ENCODE results near the gene JMJD1C. TPM values are rescaled to one million over a fixed set of nuclear protein-coding genes. Genes with fewer than 3 reads are reported as not detected.
"Not testable (repeated sequence)": the region's sequence is repeated elsewhere in the genome, so short reads cannot be mapped to it uniquely, and the experiment has no call there.

Gene JMJD1C
- polyA plus RNA-seq, 1 donor: 79.5 TPM

DNA sequence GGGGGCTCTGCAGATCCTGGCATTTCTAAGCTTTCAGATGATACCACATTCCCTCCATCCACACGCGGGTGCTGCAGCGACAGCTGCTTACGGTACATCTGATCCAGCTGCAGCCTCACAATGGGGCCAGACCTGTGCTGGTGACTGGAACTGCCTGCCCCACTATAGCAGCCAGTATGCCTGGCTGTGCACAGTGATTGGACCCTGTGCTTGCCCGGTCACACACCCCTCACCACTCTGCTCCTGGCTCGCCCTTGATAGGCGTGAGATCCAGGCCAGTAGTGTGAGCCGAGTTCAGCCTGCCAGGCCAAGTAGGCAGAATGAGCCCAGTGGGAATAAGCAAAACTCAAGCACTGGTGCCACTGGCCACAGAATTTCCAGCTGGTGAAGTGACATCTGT lies 167.8 kb downstream of the JMJD1C start:
- DNase-seq (ENCODE audit: low read depth): no peak

DNA sequence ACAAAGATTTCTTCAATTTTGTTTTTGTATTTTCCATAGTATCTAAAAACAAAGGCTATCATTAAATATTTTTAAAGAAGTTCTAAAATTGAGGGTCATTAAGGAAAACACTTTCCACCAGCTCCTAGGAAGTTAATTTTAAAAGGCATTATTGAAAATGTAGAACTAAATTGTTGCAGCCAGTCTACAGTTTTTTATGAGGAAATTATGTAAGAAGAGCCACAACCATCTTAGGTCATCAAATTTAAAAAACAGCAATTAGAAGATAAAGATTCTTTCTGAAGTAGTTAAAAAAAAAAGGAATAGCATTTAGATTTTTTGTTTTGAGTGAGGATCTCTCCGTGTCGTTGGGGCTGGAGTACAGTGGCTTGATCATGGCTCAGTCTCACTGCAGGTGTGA lies 171.0 kb downstream of the JMJD1C start:
- DNase-seq (ENCODE audit: low read depth): no peak

DNA sequence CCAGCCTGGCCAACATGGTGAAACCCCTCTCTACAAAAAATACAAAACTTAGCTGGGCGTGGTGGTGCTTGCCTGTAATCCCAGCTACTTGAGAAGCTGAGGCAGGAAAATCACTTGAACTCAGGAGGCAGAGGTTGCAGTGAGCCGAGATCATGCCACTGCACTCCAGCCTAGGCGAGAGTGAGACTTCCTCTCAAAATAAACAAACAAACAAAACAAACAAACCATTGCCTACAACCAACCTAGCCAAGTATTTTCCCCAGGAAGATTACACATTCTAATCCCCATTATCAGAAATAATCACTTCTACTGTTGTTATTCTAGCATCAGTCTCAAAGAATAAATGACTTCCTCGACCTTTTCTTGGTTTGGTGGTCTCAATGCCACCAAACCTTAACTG lies 172.9 kb downstream of the JMJD1C start:
- DNase-seq (ENCODE audit: low read depth): not testable (repeated sequence)

DNA sequence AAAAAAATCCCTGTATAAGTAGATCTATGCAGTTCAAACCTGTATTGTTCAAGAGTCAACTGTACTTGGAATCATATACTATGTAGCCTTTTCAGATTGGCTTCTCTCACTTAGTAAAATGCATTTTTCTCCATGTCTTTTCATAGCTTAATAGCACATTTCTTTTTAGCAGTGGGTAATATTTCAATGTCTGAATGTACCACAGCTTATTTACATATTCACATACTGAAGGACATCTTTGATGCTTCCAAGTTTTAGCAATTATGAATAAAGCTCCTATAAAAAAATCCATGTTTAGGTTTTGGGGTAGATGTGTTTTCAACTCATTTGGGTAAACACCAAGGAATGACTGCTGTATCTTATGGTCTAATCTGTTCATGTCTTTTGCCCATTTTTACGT lies 177.6 kb downstream of the JMJD1C start:
- no peak for DNase-seq (ENCODE audit: low read depth)

DNA sequence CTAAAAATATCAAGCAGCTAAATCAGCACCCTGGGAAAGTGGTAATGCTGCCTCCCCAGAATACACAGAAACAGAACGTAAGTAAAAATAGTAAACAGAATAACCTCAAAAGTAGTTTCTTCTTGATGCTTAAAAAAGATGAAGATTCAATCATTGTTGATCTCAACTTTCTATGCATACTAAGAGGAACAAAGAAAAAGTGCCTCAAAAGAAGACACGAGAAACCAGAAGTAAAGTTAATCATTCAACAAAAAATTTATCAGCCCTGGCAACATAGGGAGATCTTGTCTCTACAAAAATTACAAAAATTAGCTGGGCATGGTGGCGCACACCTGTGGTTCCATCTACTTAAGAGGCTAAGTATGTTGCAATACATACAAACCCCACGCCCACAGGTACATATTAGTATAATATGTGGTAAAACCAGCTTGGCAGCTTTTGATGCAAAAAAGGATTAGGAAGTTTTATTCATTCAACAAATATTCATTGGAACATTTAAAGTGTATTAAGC lies 179.0 kb downstream of the JMJD1C start:
- DNase-seq (ENCODE audit: low read depth): no peak

DNA sequence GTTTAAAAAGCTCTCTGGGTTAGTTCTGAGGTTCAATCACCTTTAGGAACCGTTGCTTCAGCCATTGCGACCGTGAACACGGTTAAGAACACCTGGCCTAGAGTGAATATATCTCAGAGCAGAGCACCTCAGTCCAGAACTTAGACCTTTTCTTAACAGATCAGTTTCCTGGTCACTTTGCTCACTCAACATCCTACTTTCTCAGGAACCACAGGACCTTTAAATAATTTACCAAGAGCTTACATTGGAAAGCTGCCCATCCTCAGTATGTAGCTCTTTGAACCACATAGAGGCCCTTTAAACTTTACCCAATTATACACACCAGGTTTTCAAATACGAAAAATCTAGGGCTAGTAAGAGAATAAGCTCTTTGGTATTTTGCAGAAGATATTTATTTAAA lies 179.4 kb downstream of the JMJD1C start:
- DNase-seq (ENCODE audit: low read depth): no peak

DNA sequence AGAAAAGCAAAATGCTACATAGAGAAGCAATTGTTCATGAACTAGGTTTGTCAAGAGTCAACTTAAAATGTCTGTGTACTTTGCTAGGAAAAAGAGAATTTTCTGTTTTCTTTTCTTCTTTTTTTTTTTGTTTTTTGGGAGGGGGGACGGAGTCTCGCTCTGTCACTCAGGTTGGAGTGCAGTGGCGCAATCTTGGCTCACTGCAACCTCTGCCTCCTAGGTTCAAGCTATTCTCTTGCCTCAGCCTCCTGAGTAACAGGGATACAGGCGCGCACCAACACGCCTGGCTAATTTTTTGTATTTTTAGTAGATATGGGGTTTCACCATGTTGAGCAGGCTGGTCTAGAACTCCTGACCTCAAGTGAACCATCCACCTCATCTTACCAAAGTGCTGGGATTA lies 181.9 kb downstream of the JMJD1C start:
- DNase-seq (ENCODE audit: low read depth): not testable (repeated sequence)

DNA sequence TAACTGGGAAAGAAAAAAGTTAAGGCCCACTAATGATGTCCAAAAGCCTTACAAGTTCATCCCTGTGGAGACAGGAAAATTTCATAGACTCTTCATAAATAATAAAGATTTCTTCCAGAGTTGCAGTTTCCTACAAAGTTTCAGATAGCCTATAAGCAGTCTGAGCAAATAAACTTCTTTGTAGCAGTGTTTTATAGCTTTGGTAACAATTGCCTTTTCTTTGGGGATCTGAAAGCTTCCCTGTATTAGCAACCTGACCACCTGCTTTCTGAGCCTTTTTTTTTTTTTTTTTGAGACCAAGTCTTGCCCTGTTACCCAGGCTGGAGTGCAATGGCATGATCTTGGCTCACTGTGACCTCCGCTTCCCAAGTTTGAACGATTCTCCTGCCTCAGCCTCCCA lies 182.7 kb downstream of the JMJD1C start:
- no peak for DNase-seq (ENCODE audit: low read depth)

DNA sequence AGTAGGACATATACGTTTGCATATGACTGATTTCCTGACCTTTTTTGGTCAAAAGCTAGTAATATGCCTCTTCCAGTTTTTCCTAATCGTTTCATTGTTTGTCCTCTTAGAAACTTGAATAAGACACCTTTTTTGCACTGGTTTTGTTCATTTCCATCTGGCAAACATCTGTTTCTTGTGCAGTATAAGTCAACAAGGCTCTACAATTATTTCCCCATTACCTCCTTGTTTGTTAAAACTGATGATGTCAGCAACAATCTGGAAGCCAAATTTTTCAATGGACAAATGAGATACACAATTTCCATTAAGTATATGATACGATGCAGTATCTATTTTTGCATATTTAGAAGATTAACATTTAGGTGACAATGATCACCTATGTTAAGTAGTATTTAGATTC lies 183.8 kb downstream of the JMJD1C start:
- DNase-seq (ENCODE audit: low read depth): no peak

DNA sequence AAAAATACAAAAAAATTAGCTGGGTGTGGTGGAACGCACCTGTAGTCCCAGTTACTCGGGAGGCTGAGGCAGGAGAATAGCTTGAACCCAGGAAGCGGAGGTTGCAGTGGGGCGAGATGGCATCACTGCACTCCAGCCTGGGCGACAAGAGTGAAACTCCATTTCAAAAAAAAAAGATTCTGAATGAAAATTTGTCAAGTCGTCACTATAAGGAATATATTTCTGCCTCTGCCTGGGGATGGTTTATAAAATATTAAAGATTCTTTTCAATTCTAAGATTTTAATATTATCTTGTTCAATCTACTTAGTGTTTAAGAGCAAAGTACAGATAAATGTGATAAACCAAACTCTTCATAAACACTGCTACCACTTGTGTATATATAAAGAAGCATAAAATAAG lies 185.4 kb downstream of the JMJD1C start:
- no peak for DNase-seq (ENCODE audit: low read depth)

DNA sequence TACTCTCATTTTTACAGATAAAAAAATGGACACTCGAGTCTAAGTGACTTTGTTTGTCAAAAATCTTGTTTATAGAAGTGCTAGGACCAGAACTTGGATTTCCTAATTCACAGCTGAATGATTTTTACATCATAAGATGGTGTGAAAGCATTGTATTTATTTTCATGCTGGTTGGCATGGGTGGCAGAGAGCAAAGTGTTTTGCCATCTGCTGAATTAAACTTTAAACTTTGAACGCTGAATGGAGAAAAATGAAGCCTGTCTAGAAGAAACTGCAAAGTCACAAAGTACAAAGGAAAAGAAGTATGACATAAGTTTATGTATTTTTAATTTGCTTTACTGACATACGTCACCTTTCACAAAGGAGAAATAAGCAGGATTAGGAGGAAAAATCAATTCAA lies 190.7 kb downstream of the JMJD1C start:
- DNase-seq (ENCODE audit: low read depth): no peak

DNA sequence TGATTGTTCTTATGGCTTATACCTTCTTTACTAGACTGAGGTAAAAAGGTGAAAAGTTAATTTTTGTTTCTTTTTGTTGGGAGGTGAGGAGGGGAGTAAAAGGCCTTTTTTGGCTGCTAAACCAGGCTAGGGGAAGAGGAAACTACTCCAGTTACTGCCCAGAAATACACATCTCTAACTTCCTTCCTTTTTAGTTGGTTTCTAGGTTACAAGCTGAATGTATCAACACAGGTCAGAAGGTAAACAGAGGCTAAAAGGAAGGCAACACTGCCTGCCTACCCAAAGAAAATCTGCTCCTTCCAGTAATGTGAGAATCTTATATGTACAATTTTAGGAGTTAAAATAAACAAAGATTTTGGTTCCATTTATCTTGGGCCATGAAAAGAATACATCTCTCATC lies 192.2 kb downstream of the JMJD1C start:
- DNase-seq (ENCODE audit: low read depth): no peak

DNA sequence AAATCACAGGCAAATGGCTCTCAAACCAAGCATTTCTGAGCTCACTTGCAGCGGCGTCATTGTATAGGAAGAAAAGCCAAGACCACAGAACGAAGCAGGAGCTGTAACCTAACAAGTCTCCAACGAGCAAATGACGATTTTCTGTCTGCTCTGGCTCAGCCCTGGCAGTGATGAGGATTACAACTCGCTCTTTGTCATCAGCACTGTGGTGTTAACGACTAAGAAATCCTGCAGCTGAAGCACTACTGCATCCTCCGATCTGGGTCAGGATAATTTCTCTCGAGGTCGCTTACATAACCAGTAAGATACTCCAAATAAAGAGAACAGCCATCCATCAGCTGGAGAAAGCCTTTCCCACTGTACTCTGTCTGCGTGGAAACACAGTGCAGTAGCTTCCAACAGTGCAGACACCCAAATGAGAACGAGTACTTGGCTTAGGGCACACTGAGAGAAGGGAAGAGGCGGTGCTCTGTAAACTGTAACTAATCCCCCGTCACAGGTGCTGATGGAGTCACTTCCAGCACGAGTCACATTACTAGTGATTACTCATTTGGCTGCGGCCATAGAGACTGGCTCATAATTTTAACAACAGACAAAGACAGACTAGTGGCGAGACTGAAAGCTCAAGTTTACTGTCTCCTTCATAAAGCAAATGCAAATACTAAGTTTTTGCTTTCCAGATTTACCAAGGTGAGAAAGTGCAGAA lies 196.8 kb downstream of the JMJD1C start:
- DNase-seq (ENCODE audit: low read depth): peak; percentile 96

DNA sequence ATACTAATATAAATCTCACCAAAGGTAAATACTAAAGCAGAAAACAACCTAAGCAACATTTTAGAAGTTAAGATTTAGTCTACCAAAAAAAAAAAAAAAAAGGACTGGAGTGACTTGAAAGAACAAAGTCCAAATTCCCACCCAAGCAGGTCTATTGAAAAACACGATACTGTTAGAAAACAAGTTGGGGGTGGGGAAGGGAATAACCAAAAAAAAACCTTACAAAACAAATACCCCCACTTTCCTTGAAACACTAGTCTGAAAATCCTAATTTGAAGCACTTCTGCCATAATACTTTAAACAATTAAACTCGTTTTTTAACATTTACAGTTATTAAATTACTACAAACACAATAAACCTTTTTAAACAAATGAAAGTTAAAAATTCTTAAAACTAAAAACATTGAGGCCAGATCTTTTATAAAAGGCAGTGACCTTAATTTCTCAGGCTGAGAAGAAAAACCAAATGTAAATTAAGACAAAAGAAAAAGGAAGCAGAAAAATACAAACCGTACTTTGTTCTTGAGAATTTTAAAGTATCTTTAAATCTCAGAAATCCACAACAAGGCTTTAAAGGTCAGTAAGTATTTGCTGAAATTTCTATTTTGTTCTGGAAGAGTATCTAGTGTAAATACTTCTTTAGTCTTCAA lies 197.5 kb downstream of the JMJD1C start:
- no peak for DNase-seq (ENCODE audit: low read depth)

DNA sequence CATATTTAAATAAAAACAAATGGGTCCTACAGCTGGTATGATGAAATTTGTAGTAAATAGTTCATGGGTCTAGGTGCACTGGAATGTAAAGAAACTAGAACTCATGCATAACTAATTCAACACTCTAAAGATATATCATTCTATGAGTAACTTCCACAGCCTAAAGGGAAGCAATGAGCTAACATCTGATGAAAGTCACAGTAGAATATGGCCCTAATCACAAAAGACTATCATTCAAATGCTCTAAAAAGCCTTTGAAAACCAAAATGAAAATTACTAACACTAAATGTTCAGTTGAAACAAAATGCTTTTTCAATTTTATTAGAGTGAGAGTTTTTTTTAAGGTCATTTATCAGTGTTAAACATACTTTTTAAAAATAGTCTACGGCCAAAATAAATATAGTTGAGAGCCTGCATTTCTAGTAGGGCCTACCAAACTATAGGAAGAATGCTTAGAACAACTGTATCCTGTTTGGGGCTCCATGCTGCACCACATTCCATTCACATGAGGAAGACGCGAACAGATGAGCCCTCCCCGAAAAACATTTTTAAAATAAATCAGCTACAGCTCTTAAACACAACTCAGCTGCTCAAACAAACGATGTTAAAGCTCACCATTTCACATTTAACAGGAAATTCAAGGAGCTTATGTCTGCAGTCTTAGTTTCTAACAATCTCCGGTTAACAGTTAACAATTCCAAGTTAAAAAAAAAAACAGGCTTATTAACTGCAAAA lies 198.2 kb downstream of the JMJD1C start:
- DNase-seq (ENCODE audit: low read depth): no peak

DNA sequence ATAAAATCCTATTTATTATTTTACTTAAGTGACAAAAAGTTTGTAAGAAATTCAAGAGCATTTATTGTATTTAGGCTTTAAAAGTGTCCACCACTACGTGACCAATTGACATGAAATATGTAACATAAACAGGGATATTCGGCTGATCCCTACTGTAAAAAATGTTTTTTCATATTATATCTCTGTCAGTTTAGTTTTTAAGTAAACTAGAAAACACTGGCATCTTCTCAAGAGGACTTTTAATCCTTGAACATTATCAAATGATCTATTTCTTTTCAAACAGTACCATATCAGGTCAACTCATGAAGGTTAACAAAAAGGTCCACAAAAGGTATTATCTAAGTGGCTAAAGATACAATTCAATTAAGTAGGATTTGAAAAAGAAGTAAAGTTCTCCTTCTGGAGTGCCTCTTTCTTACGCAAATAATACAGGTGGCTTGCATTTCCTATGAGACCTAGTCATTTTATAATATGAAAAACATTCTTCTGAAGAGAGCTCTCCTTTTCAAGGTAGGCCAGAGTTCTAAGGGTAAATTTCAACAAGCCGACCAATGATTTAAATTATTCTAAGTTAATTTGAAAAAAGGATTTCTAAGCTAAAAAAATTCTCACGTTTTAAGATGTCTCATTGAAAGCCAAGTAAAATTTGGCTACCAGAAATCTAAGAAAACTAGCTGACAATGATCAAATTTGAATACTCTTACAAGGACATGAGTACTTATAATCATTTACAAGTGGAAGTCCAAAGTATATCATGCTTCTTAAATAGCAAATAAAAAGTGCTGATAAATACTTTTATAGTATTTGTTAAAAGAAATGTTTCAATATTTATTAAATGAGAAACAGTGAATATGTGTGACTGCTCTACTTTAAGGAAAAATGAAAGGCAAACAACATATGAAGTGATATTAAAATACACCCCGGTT lies 199.1 kb downstream of the JMJD1C start:
- no peak for DNase-seq (ENCODE audit: low read depth)

DNA sequence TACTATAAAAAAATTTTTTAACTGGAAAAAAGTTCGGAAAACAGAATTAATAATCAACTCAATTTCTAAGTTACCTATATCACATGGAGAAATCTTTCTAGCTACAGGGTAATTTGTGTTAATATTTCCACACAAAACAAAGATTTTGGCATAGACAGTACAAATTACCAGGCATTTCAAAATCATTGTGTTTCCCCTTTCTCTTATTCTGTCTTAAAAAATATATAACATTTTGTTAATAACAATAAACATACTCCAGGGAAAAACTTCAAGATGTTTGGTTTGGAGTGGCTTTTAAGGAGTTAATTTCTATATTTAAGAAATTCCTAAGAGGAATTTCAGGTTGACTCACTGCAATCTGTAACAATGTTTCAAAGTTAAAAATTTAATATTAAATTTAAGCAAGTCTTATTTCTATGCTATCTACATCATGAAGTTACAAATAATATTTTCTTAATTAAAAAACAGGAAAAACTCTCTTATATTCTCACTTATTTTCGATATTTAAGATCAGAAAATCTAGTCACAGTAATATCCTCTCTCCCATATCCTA lies 200.0 kb downstream of the JMJD1C start:
- no peak for DNase-seq (ENCODE audit: low read depth)

DNA sequence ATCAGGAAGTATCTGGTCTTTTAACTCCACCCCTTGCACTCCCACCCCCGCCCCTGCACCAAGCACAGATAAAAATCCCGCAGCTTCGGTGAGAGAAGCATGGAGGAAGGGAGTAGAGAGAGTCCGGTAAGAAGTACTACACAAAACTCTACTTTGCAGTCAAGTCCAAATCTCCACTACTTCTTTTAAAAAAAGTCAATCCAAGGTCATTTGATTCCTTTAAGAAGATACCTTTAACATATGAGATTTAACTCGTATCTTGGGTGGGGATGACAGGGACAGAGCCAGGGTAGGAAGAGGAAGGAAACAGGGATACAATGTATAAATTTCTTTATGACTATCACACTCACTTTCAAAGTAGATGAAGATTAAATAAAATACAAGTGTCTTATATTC lies 200.6 kb downstream of the JMJD1C start:
- DNase-seq (ENCODE audit: low read depth): no peak

DNA sequence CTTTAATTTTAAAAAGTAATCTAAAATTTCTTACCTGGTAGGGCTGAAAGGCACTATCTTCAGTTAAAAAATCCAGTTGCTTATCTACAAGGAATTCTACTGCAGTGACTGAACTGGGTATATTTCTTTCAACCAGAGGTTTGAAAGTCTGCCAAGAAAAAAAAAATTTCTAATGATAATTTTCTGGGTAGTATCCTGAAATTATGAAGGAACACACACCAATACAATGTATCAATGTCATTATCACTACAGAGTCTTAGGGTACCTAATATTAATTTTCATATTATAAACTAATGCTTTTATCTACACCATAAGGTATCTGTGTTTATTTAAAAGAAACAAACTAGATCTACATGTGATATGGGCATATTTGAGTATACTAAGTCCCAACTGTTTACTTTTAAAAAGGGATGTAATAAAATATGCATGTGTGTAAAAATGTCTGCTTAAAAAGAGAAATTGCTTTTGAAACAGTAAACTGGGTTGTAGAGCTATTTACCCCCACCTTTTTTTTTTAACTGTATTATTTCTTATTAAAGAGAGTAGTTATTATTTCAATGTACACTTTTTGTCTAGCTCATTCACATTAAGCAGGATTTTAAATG lies 201.1 kb downstream of the JMJD1C start:
- DNase-seq (ENCODE audit: low read depth): no peak

DNA sequence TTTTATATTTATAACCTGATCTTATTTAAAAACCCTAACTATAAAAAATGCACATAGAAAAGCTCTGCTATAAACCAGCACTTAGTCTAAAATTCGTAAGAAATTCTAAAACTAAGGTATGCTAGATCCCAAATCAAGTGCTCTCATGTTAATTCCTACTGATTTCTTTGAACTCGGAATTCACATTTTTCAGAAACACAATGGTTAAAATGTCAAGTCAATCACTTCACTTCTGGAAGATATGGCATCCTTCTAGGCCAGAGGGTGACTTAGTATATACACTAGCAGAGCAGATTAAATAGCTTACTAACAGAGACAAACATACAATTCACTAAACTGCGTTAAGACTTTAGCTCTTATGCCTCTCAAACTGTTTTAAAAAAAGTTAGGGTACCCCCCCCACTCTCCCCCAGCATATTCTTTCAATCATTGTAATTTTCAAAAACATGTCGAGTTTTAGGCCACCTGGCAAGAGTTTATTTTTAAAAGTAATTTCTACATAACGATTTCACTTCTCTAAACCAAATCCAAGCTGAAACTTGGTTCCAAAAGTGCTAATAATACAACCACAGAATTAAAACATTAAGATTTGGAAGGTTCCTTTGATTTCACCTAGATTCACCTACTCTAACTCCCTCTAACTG lies 203.2 kb downstream of the JMJD1C start:
- DNase-seq (ENCODE audit: low read depth): no peak

Data from forelimb muscle (tissue), 1 donor.